ENCODE measurements around the gene CST4. TPM values are rescaled to one million over a fixed set of nuclear protein-coding genes. Genes with fewer than 3 reads are reported as not detected.
A peak's percentile ranks its signal among the peaks of the same experiment; 100 is the strongest.

The CST4 gene
- total RNA-seq, 1 donor from 2014 or later: not detected

GRCh38 chr20:23683807-23684206 lies 5.0 kb downstream of the CST4 start:
- Mint-ChIP-seq H3K4me3 (no peak overlapping the region), H3K9me3 (no peaks in the 10 kb centered on the region), H3K27ac (no peak overlapping the region), H3K4me1 (ENCODE audit: low read depth) (no peaks in the 10 kb centered on the region), H3K36me3 (ENCODE audit: low read depth) (no peaks in the 10 kb centered on the region), H3K27me3 (ENCODE audit: insufficient read depth) (no peaks in the 10 kb centered on the region)
- no peak for DNase-seq (ENCODE audit: low spot score)
- intact Hi-C loops (cut with micrococcal nuclease): no loop called here

GRCh38 chr20:23683281-23683680 lies 5.6 kb downstream of the CST4 start:
- Mint-ChIP-seq H3K36me3 (ENCODE audit: low read depth) (no peaks in the 10 kb centered on the region), H3K4me3 (no peak overlapping the region), H3K27ac (no peak overlapping the region), H3K27me3 (ENCODE audit: insufficient read depth) (no peaks in the 10 kb centered on the region), H3K9me3 (no peaks in the 10 kb centered on the region), H3K4me1 (ENCODE audit: low read depth) (no peaks in the 10 kb centered on the region)
- intact Hi-C loops (cut with micrococcal nuclease): no loop called here
- DNase-seq (ENCODE audit: low spot score): no peak

GRCh38 chr20:23680146-23680545 lies 8.7 kb downstream of the CST4 start:
- no peaks in the 10 kb centered on the region for H3K36me3 Mint-ChIP-seq (ENCODE audit: low read depth)
- DNase-seq (ENCODE audit: low spot score): no peak
- no peaks in the 10 kb centered on the region for H3K4me1 Mint-ChIP-seq (ENCODE audit: low read depth)
- intact Hi-C loops (cut with micrococcal nuclease): no loop called here
- H3K4me3 Mint-ChIP-seq: no peak overlapping the region
- H3K27me3 Mint-ChIP-seq (ENCODE audit: insufficient read depth): peaks cover 8% of the 10 kb centered on the region
- no peaks in the 10 kb centered on the region for H3K9me3 Mint-ChIP-seq
- no peak overlapping the region for H3K27ac Mint-ChIP-seq

GRCh38 chr20:23679133-23680092 lies 9.4 kb downstream of the CST4 start:
- intact Hi-C loops (cut with micrococcal nuclease): no loop called here
- H3K4me1 Mint-ChIP-seq (ENCODE audit: low read depth): no peaks in the 10 kb centered on the region
- H3K4me3 Mint-ChIP-seq: no peak overlapping the region
- H3K9me3 Mint-ChIP-seq: no peaks in the 10 kb centered on the region
- no peak overlapping the region for H3K27ac Mint-ChIP-seq
- no peaks in the 10 kb centered on the region for H3K36me3 Mint-ChIP-seq (ENCODE audit: low read depth)
- peaks cover 8% of the 10 kb centered on the region for H3K27me3 Mint-ChIP-seq (ENCODE audit: insufficient read depth)
- DNase-seq (ENCODE audit: low spot score): no peak

- H3K36me3 Mint-ChIP-seq (ENCODE audit: low read depth): no peaks in the 10 kb centered on the region
- no peaks in the 10 kb centered on the region for H3K4me1 Mint-ChIP-seq (ENCODE audit: low read depth)
- no peaks in the 10 kb centered on the region for H3K9me3 Mint-ChIP-seq
- H3K27me3 Mint-ChIP-seq (ENCODE audit: insufficient read depth): peaks cover 8% of the 10 kb centered on the region
- no peak overlapping the region for H3K27ac Mint-ChIP-seq
- intact Hi-C loops (cut with micrococcal nuclease): no loop called here
- no peak overlapping the region for H3K4me3 Mint-ChIP-seq
- no peak for DNase-seq (ENCODE audit: low spot score)
Observed at GRCh38 chr20:23673209-23673608, 15.6 kb downstream of the CST4 start.

GRCh38 chr20:23672158-23672557 lies 16.7 kb downstream of the CST4 start:
- H3K4me1 Mint-ChIP-seq (ENCODE audit: low read depth): no peaks in the 10 kb centered on the region
- DNase-seq (ENCODE audit: low spot score): no peak
- intact Hi-C loops (cut with micrococcal nuclease): no loop called here

GRCh38 chr20:23671479-23671878 lies 17.4 kb downstream of the CST4 start:
- Mint-ChIP-seq H3K4me3 (no peak overlapping the region), H3K9me3 (no peaks in the 10 kb centered on the region), H3K4me1 (ENCODE audit: low read depth) (no peaks in the 10 kb centered on the region), H3K27ac (no peak overlapping the region), H3K36me3 (ENCODE audit: low read depth) (no peaks in the 10 kb centered on the region), H3K27me3 (ENCODE audit: insufficient read depth) (peaks cover 2% of the 10 kb centered on the region)
- DNase-seq (ENCODE audit: low spot score): no peak
- intact Hi-C loops (cut with micrococcal nuclease): no loop called here

More at GRCh38 chr20:23672158-23672557, 16.7 kb downstream of the CST4 start:
- H3K27me3 Mint-ChIP-seq (ENCODE audit: insufficient read depth): peaks cover 8% of the 10 kb centered on the region
- H3K27ac Mint-ChIP-seq: no peak overlapping the region
- H3K4me3 Mint-ChIP-seq: no peak overlapping the region
- H3K9me3 Mint-ChIP-seq: no peaks in the 10 kb centered on the region
- no peaks in the 10 kb centered on the region for H3K36me3 Mint-ChIP-seq (ENCODE audit: low read depth)

GRCh38 chr20:23670361-23670760 lies 18.5 kb downstream of the CST4 start:
- no peak overlapping the region for H3K4me3 Mint-ChIP-seq
- H3K9me3 Mint-ChIP-seq: no peaks in the 10 kb centered on the region
- no peak overlapping the region for H3K27ac Mint-ChIP-seq
- H3K36me3 Mint-ChIP-seq (ENCODE audit: low read depth): no peaks in the 10 kb centered on the region
- no peaks in the 10 kb centered on the region for H3K4me1 Mint-ChIP-seq (ENCODE audit: low read depth)
- H3K27me3 Mint-ChIP-seq (ENCODE audit: insufficient read depth): no peaks in the 10 kb centered on the region
- intact Hi-C loops (cut with micrococcal nuclease): no loop called here
- no peak for DNase-seq (ENCODE audit: low spot score)

- DNase-seq (ENCODE audit: low spot score): no peak
- Mint-ChIP-seq H3K4me1 (ENCODE audit: low read depth) (no peaks in the 10 kb centered on the region), H3K4me3 (no peak overlapping the region), H3K27me3 (ENCODE audit: insufficient read depth) (no peaks in the 10 kb centered on the region), H3K27ac (no peak overlapping the region), H3K9me3 (no peaks in the 10 kb centered on the region), H3K36me3 (ENCODE audit: low read depth) (no peaks in the 10 kb centered on the region)
- intact Hi-C loops (cut with micrococcal nuclease): no loop called here
Observed at GRCh38 chr20:23669866-23670265, 19.0 kb downstream of the CST4 start.

- Mint-ChIP-seq H3K27ac (no peak overlapping the region), H3K36me3 (ENCODE audit: low read depth) (no peaks in the 10 kb centered on the region), H3K4me3 (no peak overlapping the region), H3K9me3 (no peaks in the 10 kb centered on the region), H3K27me3 (ENCODE audit: insufficient read depth) (no peaks in the 10 kb centered on the region), H3K4me1 (ENCODE audit: low read depth) (no peaks in the 10 kb centered on the region)
- intact Hi-C loops (cut with micrococcal nuclease): no loop called here
- no peak for DNase-seq (ENCODE audit: low spot score)
Observed at GRCh38 chr20:23669327-23669726, 19.5 kb downstream of the CST4 start.

GRCh38 chr20:23668477-23668951 lies 20.3 kb downstream of the CST4 start:
- Mint-ChIP-seq H3K4me3 (no peak overlapping the region), H3K27ac (no peak overlapping the region), H3K9me3 (no peaks in the 10 kb centered on the region), H3K4me1 (ENCODE audit: low read depth) (no peaks in the 10 kb centered on the region), H3K27me3 (ENCODE audit: insufficient read depth) (no peaks in the 10 kb centered on the region), H3K36me3 (ENCODE audit: low read depth) (no peaks in the 10 kb centered on the region)
- peak; percentile 18 for DNase-seq (ENCODE audit: low spot score)
- intact Hi-C loops (cut with micrococcal nuclease): no loop called here

- intact Hi-C loops (cut with micrococcal nuclease): no loop called here
Observed at GRCh38 chr20:23667666-23668065, 21.2 kb downstream of the CST4 start.

GRCh38 chr20:23666698-23667097 lies 22.1 kb downstream of the CST4 start:
- H3K4me3 Mint-ChIP-seq: no peak overlapping the region
- intact Hi-C loops (cut with micrococcal nuclease): no loop called here

More at GRCh38 chr20:23667666-23668065, 21.2 kb downstream of the CST4 start:
- Mint-ChIP-seq H3K27me3 (ENCODE audit: insufficient read depth) (no peaks in the 10 kb centered on the region), H3K4me1 (ENCODE audit: low read depth) (no peaks in the 10 kb centered on the region), H3K4me3 (no peak overlapping the region), H3K9me3 (no peaks in the 10 kb centered on the region), H3K27ac (no peak overlapping the region), H3K36me3 (ENCODE audit: low read depth) (no peaks in the 10 kb centered on the region)
- DNase-seq (ENCODE audit: low spot score): no peak

More at GRCh38 chr20:23666698-23667097, 22.1 kb downstream of the CST4 start:
- H3K27me3 Mint-ChIP-seq (ENCODE audit: insufficient read depth): no peaks in the 10 kb centered on the region
- H3K9me3 Mint-ChIP-seq: no peaks in the 10 kb centered on the region
- H3K36me3 Mint-ChIP-seq (ENCODE audit: low read depth): no peaks in the 10 kb centered on the region
- no peaks in the 10 kb centered on the region for H3K4me1 Mint-ChIP-seq (ENCODE audit: low read depth)
- DNase-seq (ENCODE audit: low spot score): no peak
- H3K27ac Mint-ChIP-seq: no peak overlapping the region

Data from activated T-helper 1 cell treated with anti-CD3 and anti-CD28 coated beads, Interleukin-12 subunit alpha, Interleukin-12 subunit beta, Interleukin-2, Interleukin-4 antibody, amounts not matched to agents 30 ng/mL and 10 ng/mL and 1 ng/mL, durations not matched to agents 14 hours and 24 hours and 36 hours (primary cell).